Embryonic facial prominence (tissue), 1 donor: ENCODE measurements around the gene FADS6.

ENCODE experiments used
- DNase-seq: peaks from one replicate; pipeline ENCODE4 v3.0.0-alpha.2; 2016; ENCODE audit errors: extremely low spot score

FADS6 gene

GRCh38 chr17:74827800-74828199 is 65.6 kb downstream of the FADS6 start:
- no peak for DNase-seq
